Measurements from ENCODE around the gene SLC6A9. TPM values are rescaled to one million over a fixed set of nuclear protein-coding genes. Genes with fewer than 3 reads are reported as not detected.

The SLC6A9 gene
- total and polyA plus RNA-seq, 4 donors: 0.57 to 47.7 (median 3.6) TPM

DNA sequence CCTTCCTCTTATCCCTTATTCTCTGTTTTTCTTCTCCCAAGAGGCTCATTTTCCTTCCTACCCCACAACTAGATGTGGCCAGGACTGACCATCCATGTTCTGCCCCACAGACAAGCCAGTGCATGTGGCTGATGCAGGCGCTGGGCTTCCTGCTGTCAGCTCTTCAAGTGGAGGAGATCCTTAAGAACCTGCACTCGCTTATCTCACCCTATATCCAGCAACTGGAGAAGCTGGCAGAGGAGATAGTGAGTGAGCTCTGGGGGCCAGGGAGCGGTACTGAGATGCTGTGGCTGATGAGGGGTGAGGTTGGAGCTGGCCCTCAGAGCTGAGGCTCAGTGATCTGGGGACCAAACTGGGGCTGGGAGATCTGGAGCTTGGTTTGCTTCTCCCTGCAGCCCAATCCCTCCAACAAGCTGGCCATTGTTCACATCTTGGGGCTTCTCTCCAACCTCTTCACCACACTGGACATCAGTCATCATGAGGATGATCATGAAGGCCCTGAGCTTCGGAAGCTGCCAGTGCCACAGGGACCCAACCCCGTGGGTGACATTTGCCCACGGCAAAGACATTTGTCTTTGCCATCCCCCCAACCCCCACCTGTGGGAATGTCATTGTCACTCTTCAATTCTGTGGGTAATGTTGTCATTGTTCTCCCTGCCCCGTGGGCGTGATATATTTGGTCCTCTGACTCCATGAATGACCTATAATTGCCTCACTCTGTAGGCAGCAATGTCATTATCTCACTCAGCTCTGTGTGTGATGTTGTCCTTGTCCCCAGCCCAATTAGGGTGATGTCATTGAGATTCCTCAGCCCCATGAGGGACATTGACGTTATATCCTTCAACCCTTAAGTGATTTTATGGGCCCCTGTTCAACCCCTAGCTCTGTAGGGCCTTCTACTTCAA, 72.7 kb downstream of the SLC6A9 start:
- 96% methylated on average over 9 of the region's 9 CpGs for WGBS
- H3K4me1 ChIP-seq (ENCODE audit: control insufficient read depth in 4 of 4, insufficient read depth in 4 of 4, low read length in 3 of 4): no peaks in the 10 kb centered on the region
- no peak overlapping the region for H3K27ac ChIP-seq (ENCODE audit: low read depth in 1 of 2, low read length in 2 of 2)
- peaks cover 6 to 67% (median 22%) of the 10 kb centered on the region in 4 donors for H3K36me3 ChIP-seq (ENCODE audit: control insufficient read depth in 4 of 4, insufficient read depth in 3 of 4, low read depth in 1 of 4, low read length in 3 of 4)
- H3K27me3 ChIP-seq (ENCODE audit: control insufficient read depth in 4 of 4, insufficient read depth in 4 of 4, low read length in 3 of 4): no peaks in the 10 kb centered on the region
- H3K9me3 ChIP-seq (ENCODE audit: control insufficient read depth in 4 of 4, low read length in 3 of 4): no peaks in the 10 kb centered on the region
- H3K4me3 ChIP-seq (ENCODE audit: low read depth in 1 of 3, low read length in 3 of 3): no peak overlapping the region
- no peak overlapping the region for H3K9ac ChIP-seq (ENCODE audit: low read depth in 1 of 2, low read length in 2 of 2)
- TF ChIP-seq YY1 (IDR thresholded peaks at IDR 0.05) (no peak), EGR1 (IDR thresholded peaks at IDR 0.05; ENCODE audit: low read depth in 2 of 2) (no peak), RXRA (IDR thresholded peaks at IDR 0.05) (no peak), FOXA1 (IDR thresholded peaks at IDR 0.05) (no peak), SP1 (IDR thresholded peaks at IDR 0.05) (no peak)
- TF ChIP-seq, protein P1, sequence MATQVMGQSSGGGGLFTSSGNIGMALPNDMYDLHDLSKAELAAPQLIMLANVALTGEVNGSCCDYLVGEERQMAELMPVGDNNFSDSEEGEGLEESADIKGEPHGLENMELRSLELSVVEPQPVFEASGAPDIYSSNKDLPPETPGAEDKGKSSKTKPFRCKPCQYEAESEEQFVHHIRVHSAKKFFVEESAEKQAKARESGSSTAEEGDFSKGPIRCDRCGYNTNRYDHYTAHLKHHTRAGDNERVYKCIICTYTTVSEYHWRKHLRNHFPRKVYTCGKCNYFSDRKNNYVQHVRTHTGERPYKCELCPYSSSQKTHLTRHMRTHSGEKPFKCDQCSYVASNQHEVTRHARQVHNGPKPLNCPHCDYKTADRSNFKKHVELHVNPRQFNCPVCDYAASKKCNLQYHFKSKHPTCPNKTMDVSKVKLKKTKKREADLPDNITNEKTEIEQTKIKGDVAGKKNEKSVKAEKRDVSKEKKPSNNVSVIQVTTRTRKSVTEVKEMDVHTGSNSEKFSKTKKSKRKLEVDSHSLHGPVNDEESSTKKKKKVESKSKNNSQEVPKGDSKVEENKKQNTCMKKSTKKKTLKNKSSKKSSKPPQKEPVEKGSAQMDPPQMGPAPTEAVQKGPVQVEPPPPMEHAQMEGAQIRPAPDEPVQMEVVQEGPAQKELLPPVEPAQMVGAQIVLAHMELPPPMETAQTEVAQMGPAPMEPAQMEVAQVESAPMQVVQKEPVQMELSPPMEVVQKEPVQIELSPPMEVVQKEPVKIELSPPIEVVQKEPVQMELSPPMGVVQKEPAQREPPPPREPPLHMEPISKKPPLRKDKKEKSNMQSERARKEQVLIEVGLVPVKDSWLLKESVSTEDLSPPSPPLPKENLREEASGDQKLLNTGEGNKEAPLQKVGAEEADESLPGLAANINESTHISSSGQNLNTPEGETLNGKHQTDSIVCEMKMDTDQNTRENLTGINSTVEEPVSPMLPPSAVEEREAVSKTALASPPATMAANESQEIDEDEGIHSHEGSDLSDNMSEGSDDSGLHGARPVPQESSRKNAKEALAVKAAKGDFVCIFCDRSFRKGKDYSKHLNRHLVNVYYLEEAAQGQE (IDR thresholded peaks at IDR 0.05): no peak
- TF ChIP-seq, protein P2, sequence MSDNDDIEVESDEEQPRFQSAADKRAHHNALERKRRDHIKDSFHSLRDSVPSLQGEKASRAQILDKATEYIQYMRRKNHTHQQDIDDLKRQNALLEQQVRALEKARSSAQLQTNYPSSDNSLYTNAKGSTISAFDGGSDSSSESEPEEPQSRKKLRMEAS (IDR thresholded peaks at IDR 0.05): no peak
- DNase-seq (ENCODE audit: low spot score): peak; percentile 63

DNA sequence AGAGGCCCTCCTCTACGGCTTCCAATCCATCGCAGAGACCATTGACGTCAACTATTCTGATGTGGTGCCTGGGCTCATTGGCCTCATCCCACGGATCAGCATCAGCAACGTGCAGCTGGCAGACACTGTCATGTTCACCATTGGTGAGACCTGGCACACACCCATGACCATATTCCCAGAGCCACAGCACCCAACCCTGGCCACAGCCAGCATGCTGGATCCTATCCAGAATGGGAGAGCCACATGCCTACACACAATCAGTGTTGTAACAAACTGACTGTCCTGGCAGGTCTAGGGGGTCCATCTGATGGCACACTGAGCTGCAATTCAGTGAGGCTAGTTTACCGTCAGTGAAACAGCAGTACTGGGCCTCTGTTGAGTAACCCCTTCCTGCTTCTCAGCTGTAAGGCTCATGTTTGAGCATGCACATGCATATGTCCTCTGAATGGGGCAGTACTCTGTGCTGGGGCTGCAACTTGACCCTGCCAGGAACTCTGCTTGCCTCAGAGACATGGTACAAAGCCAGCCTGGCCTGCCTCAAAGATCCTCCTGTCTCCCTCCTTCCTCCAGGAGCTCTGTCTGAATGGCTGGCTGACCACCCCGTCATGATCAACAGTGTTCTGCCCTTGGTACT, 73.7 kb downstream of the SLC6A9 start:
- DNase-seq (ENCODE audit: low spot score): no peak
- no peaks in the 10 kb centered on the region for H3K27me3 ChIP-seq (ENCODE audit: control insufficient read depth in 4 of 4, insufficient read depth in 4 of 4, low read length in 3 of 4)
- H3K27ac ChIP-seq (ENCODE audit: low read depth in 1 of 2, low read length in 2 of 2): no peak overlapping the region
- H3K4me3 ChIP-seq (ENCODE audit: low read depth in 1 of 3, low read length in 3 of 3): no peak overlapping the region
- no peaks in the 10 kb centered on the region for H3K4me1 ChIP-seq (ENCODE audit: control insufficient read depth in 4 of 4, insufficient read depth in 4 of 4, low read length in 3 of 4)
- no peak overlapping the region for H3K9ac ChIP-seq (ENCODE audit: low read depth in 1 of 2, low read length in 2 of 2)
- no peak for TF ChIP-seq HNF4A (conservative IDR thresholded peaks at IDR 0.05)
- no peaks in the 10 kb centered on the region for H3K9me3 ChIP-seq (ENCODE audit: control insufficient read depth in 4 of 4, low read length in 3 of 4)
- peaks cover 4 to 58% (median 17%) of the 10 kb centered on the region in 4 donors for H3K36me3 ChIP-seq (ENCODE audit: control insufficient read depth in 4 of 4, insufficient read depth in 3 of 4, low read depth in 1 of 4, low read length in 3 of 4)
- 93% methylated on average over 7 of the region's 7 CpGs for WGBS

DNA sequence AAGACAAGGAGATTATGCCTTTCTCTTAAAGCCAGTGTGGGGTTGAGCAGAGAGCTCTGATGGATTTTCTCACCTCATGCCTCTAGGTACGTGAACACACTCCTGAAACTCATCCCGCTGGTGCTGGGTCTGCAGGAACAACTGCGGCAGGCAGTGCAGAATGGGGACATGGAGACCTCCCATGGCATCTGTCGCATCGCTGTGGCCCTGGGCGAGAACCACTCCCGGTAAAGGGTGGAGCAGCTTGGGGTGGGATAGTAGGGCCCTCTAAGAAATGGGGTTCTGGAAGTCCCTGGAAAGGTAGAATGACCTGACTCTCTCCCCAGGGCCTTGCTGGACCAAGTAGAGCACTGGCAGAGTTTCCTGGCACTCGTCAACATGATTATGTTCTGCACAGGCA, 75.0 kb downstream of the SLC6A9 start:
- 97% methylated on average over 8 of the region's 8 CpGs for WGBS
- Histone ChIP-seq H3K9me3 (ENCODE audit: control insufficient read depth in 4 of 4, low read length in 3 of 4) (no peaks in the 10 kb centered on the region), H3K9ac (ENCODE audit: low read depth in 1 of 2, low read length in 2 of 2) (no peak overlapping the region), H3K4me1 (ENCODE audit: control insufficient read depth in 4 of 4, insufficient read depth in 4 of 4, low read length in 3 of 4) (no peaks in the 10 kb centered on the region), H3K27me3 (ENCODE audit: control insufficient read depth in 4 of 4, insufficient read depth in 4 of 4, low read length in 3 of 4) (no peaks in the 10 kb centered on the region), H3K36me3 (ENCODE audit: control insufficient read depth in 4 of 4, insufficient read depth in 3 of 4, low read depth in 1 of 4, low read length in 3 of 4) (peaks cover 2 to 47% (median 14%) of the 10 kb centered on the region in 4 donors), H3K4me3 (ENCODE audit: low read depth in 1 of 3, low read length in 3 of 3) (no peak overlapping the region), H3K27ac (ENCODE audit: low read depth in 1 of 2, low read length in 2 of 2) (no peak overlapping the region)
- no peak for DNase-seq (ENCODE audit: low spot score)
- TF ChIP-seq, protein P1 (IDR thresholded peaks at IDR 0.05): no peak
- TF ChIP-seq, protein P3, sequence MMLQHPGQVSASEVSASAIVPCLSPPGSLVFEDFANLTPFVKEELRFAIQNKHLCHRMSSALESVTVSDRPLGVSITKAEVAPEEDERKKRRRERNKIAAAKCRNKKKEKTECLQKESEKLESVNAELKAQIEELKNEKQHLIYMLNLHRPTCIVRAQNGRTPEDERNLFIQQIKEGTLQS (IDR thresholded peaks at IDR 0.05): no peak
- no peak for TF ChIP-seq HNF4G (IDR thresholded peaks at IDR 0.05)
- no peak for TF ChIP-seq NR2F2 (IDR thresholded peaks at IDR 0.05)
- no peak for TF ChIP-seq EGR1 (IDR thresholded peaks at IDR 0.05; ENCODE audit: low read depth in 2 of 2)
- TF ChIP-seq HNF4A (conservative IDR thresholded peaks at IDR 0.05): no peak
- TF ChIP-seq RXRA (IDR thresholded peaks at IDR 0.05): no peak
- no peak for TF ChIP-seq GABPA (IDR thresholded peaks at IDR 0.05 in 1 of 2, conservative IDR thresholded peaks at IDR 0.05 in 1 of 2)
- no peak for TF ChIP-seq JUND (IDR thresholded peaks at IDR 0.05)
- TF ChIP-seq RAD21 (IDR thresholded peaks at IDR 0.05): no peak
- TF ChIP-seq, protein P2 (IDR thresholded peaks at IDR 0.05): no peak
- TF ChIP-seq, protein P4, sequence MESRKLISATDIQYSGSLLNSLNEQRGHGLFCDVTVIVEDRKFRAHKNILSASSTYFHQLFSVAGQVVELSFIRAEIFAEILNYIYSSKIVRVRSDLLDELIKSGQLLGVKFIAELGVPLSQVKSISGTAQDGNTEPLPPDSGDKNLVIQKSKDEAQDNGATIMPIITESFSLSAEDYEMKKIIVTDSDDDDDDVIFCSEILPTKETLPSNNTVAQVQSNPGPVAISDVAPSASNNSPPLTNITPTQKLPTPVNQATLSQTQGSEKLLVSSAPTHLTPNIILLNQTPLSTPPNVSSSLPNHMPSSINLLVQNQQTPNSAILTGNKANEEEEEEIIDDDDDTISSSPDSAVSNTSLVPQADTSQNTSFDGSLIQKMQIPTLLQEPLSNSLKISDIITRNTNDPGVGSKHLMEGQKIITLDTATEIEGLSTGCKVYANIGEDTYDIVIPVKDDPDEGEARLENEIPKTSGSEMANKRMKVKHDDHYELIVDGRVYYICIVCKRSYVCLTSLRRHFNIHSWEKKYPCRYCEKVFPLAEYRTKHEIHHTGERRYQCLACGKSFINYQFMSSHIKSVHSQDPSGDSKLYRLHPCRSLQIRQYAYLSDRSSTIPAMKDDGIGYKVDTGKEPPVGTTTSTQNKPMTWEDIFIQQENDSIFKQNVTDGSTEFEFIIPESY (IDR thresholded peaks at IDR 0.05): no peak
- no peak for TF ChIP-seq SP1 (IDR thresholded peaks at IDR 0.05)
- TF ChIP-seq YY1 (IDR thresholded peaks at IDR 0.05): no peak

All from liver (tissue), 9 donors.